ENCODE results near the gene GFI1B.
A peak's percentile ranks its signal among the peaks of the same experiment; 100 is the strongest.

Gene GFI1B

GRCh38 chr9:132944294-132945185 lies 34.0 kb upstream of the GFI1B start, which contains the start of gene TSC1 (continued):
- TF ChIP-seq, protein P1, sequence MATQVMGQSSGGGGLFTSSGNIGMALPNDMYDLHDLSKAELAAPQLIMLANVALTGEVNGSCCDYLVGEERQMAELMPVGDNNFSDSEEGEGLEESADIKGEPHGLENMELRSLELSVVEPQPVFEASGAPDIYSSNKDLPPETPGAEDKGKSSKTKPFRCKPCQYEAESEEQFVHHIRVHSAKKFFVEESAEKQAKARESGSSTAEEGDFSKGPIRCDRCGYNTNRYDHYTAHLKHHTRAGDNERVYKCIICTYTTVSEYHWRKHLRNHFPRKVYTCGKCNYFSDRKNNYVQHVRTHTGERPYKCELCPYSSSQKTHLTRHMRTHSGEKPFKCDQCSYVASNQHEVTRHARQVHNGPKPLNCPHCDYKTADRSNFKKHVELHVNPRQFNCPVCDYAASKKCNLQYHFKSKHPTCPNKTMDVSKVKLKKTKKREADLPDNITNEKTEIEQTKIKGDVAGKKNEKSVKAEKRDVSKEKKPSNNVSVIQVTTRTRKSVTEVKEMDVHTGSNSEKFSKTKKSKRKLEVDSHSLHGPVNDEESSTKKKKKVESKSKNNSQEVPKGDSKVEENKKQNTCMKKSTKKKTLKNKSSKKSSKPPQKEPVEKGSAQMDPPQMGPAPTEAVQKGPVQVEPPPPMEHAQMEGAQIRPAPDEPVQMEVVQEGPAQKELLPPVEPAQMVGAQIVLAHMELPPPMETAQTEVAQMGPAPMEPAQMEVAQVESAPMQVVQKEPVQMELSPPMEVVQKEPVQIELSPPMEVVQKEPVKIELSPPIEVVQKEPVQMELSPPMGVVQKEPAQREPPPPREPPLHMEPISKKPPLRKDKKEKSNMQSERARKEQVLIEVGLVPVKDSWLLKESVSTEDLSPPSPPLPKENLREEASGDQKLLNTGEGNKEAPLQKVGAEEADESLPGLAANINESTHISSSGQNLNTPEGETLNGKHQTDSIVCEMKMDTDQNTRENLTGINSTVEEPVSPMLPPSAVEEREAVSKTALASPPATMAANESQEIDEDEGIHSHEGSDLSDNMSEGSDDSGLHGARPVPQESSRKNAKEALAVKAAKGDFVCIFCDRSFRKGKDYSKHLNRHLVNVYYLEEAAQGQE (tag by site-specific recombination; IDR thresholded peaks at IDR 0.05) = peak; percentile 73
- TF ChIP-seq ZNF133 (tag by site-specific recombination; IDR thresholded peaks at IDR 0.05) (0 out of 2 replicates have a peak, but pooled peaks have one; percentile 9), ZNF624 (tag by site-specific recombination; IDR thresholded peaks at IDR 0.05) (no peak), ZNF350 (tag by site-specific recombination; IDR thresholded peaks at IDR 0.05) (peak; percentile 81; the same call in 1 of the 2 replicates), ZNF155 (tag by site-specific recombination; IDR thresholded peaks at IDR 0.05) (no peak), MYNN (tag by site-specific recombination; IDR thresholded peaks at IDR 0.05; ENCODE audit: borderline replicate concordance) (no peak), ZNF202 (tag by site-specific recombination; IDR thresholded peaks at IDR 0.05; ENCODE audit: borderline replicate concordance) (no peak), ZNF341 (tag by site-specific recombination; IDR thresholded peaks at IDR 0.05; ENCODE audit: low read depth) (peak; percentile 94), ZFP3 (tag by site-specific recombination; IDR thresholded peaks at IDR 0.05; ENCODE audit: low read depth) (no peak), SP3 (tag by site-specific recombination; IDR thresholded peaks at IDR 0.05) (peak; percentile 100), ZNF394 (tag by site-specific recombination; IDR thresholded peaks at IDR 0.05; ENCODE audit: borderline replicate concordance) (peak; percentile 79), ZBTB49 (tag by site-specific recombination; IDR thresholded peaks at IDR 0.05; ENCODE audit: low read depth) (peak; percentile 38; the same call in 1 of the 2 replicates), HIC1 (tag by site-specific recombination; IDR thresholded peaks at IDR 0.05) (peak; percentile 82), IKZF3 (tag by site-specific recombination; IDR thresholded peaks at IDR 0.05) (peak; percentile 61; the same call in 1 of the 2 replicates), ZNF596 (tag by site-specific recombination; IDR thresholded peaks at IDR 0.05) (no peak), ZNF555 (tag by site-specific recombination; conservative IDR thresholded peaks at IDR 0.05) (no peak)
- TF ChIP-seq, protein P2, sequence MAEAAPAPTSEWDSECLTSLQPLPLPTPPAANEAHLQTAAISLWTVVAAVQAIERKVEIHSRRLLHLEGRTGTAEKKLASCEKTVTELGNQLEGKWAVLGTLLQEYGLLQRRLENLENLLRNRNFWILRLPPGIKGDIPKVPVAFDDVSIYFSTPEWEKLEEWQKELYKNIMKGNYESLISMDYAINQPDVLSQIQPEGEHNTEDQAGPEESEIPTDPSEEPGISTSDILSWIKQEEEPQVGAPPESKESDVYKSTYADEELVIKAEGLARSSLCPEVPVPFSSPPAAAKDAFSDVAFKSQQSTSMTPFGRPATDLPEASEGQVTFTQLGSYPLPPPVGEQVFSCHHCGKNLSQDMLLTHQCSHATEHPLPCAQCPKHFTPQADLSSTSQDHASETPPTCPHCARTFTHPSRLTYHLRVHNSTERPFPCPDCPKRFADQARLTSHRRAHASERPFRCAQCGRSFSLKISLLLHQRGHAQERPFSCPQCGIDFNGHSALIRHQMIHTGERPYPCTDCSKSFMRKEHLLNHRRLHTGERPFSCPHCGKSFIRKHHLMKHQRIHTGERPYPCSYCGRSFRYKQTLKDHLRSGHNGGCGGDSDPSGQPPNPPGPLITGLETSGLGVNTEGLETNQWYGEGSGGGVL (tag by site-specific recombination; IDR thresholded peaks at IDR 0.05) = peak; percentile 88
- TF ChIP-seq, protein P3, sequence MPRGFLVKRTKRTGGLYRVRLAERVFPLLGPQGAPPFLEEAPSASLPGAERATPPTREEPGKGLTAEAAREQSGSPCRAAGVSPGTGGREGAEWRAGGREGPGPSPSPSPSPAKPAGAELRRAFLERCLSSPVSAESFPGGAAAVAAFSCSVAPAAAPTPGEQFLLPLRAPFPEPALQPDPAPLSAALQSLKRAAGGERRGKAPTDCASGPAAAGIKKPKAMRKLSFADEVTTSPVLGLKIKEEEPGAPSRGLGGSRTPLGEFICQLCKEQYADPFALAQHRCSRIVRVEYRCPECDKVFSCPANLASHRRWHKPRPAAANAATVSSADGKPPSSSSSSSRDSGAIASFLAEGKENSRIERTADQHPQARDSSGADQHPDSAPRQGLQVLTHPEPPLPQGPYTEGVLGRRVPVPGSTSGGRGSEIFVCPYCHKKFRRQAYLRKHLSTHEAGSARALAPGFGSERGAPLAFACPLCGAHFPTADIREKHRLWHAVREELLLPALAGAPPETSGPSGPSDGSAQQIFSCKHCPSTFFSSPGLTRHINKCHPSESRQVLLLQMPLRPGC (tag by site-specific recombination; IDR thresholded peaks at IDR 0.05) = peak; percentile 94
- TF ChIP-seq, protein P4, sequence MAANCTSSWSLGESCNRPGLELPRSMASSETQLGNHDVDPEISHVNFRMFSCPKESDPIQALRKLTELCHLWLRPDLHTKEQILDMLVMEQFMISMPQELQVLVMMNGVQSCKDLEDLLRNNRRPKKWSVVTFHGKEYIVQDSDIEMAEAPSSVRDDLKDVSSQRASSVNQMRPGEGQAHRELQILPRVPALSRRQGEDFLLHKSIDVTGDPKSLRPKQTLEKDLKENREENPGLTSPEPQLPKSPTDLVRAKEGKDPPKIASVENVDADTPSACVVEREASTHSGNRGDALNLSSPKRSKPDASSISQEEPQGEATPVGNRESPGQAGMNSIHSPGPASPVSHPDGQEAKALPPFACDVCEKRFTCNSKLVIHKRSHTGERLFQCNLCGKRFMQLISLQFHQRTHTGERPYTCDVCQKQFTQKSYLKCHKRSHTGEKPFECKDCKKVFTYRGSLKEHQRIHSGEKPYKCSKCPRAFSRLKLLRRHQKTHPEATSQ (tag by site-specific recombination; IDR thresholded peaks at IDR 0.05) = peak; percentile 86
- TF ChIP-seq, protein P5, sequence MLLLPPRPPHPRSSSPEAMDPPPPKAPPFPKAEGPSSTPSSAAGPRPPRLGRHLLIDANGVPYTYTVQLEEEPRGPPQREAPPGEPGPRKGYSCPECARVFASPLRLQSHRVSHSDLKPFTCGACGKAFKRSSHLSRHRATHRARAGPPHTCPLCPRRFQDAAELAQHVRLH (tag by site-specific recombination; IDR thresholded peaks at IDR 0.05) = peak; percentile 87
